Neural cell (in vitro differentiated cells): Measurements from ENCODE around the gene ANKRD33.

Experiments
- EP300 ChIP-seq: fragments of 450-650 bp; conservative IDR thresholded peaks from 2 replicates; pipeline ENCODE4 v1.6.1; 2014; ENCODE audit warnings: antibody characterized with exemption, mild to moderate bottlenecking, moderate library complexity; ENCODE audit not compliant: poor library complexity, severe bottlenecking
- EZH2 ChIP-seq: fragments of 200-600, 300-800 bp; shearing (Covaris generic), sonication (generic); IDR thresholded peaks from 2 replicates; pipeline ENCODE4 v1.6.1; 2014; ENCODE audit warnings: antibody characterized with exemption, low read length, borderline replicate concordance, mild to moderate bottlenecking; ENCODE audit not compliant: insufficient read depth, poor library complexity, severe bottlenecking
- RAD21 ChIP-seq: fragments of 450-650 bp; conservative IDR thresholded peaks from 2 replicates; pipeline ENCODE4 v1.6.1; 2014; ENCODE audit warnings: antibody characterized with exemption, mild to moderate bottlenecking, moderate library complexity
- TF ChIP-seq, protein P1 (sequence below): fragments of 450-650 bp; IDR thresholded peaks from 2 replicates; pipeline ENCODE4 v1.5.1; 2014; ENCODE audit warnings: antibody characterized with exemption, mild to moderate bottlenecking, moderate library complexity; ENCODE audit not compliant: poor library complexity, severe bottlenecking

DNA sequence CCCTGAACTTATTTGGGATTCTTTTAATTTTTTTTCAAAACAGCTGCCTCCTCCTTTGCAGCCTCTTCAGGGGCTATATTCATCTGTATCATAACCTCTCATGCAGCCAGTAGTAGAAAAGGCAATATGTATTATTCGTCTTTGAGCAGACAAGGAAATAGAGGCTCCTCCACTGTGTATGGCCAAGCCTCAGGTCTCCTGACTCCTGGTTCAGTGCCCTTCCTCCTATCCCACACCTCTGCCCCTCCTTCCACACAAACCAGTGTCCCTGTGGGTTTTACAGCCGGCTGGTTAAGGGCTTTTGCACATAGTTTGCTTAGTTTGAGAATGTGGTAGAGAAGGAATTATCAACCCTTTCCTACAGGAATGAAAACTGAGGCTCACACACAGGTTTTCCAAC, 10.6 kb downstream of the ANKRD33 start:
- TF ChIP-seq RAD21 (no peak), EZH2 (no peak), EP300 (no peak)
- TF ChIP-seq, protein P1, sequence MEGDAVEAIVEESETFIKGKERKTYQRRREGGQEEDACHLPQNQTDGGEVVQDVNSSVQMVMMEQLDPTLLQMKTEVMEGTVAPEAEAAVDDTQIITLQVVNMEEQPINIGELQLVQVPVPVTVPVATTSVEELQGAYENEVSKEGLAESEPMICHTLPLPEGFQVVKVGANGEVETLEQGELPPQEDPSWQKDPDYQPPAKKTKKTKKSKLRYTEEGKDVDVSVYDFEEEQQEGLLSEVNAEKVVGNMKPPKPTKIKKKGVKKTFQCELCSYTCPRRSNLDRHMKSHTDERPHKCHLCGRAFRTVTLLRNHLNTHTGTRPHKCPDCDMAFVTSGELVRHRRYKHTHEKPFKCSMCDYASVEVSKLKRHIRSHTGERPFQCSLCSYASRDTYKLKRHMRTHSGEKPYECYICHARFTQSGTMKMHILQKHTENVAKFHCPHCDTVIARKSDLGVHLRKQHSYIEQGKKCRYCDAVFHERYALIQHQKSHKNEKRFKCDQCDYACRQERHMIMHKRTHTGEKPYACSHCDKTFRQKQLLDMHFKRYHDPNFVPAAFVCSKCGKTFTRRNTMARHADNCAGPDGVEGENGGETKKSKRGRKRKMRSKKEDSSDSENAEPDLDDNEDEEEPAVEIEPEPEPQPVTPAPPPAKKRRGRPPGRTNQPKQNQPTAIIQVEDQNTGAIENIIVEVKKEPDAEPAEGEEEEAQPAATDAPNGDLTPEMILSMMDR: no peak
